Psoas muscle (tissue), 8 donors: ENCODE measurements around the gene WDR7. TPM values are rescaled to one million over a fixed set of nuclear protein-coding genes. Genes with fewer than 3 reads are reported as not detected.

ENCODE experiments used
- ATAC-seq, 4 donors: fragments of 200-7000 bp; cut with Tn5 transposase; one replicate each; pipeline ENCODE4 v1.9.1; 2020; ENCODE audit warnings: moderate library complexity in 3 of 4, mild to moderate bottlenecking in 2 of 4
- DNase-seq, 2 donors: peaks; one replicate each; pipeline ENCODE4 v3.0.0-alpha.2; 2020
- H3K27ac ChIP-seq: fragments of 200-600 bp; one replicate; pipeline ENCODE4 v1.8.0; 2022
- H3K27me3 ChIP-seq, 3 donors: fragments of 200-600 bp in 1 of 3; one replicate each; pipeline versions ENCODE4 v1.6.1 to v1.8.0; 2013 to 2022; ENCODE audit warnings: low read length in 2 of 3, mild to moderate bottlenecking in 2 of 3, moderate library complexity in 1 of 3; ENCODE audit not compliant: insufficient read depth in 3 of 3
- H3K36me3 ChIP-seq, 2 donors: fragments of 200-600 bp in 1 of 2; one replicate each; pipeline versions ENCODE4 v1.6.1 to v1.8.0; 2013 to 2022; ENCODE audit warnings: low read depth in 1 of 2, mild to moderate bottlenecking in 1 of 2, moderate library complexity in 1 of 2; ENCODE audit not compliant: insufficient read depth in 1 of 2
- H3K4me1 ChIP-seq: fragments of 200-600 bp; one replicate; pipeline ENCODE4 v1.8.0; 2022
- H3K4me3 ChIP-seq: fragments of 200-600 bp; one replicate; pipeline ENCODE4 v1.8.0; 2022; ENCODE audit warnings: mild to moderate bottlenecking
- H3K9me3 ChIP-seq: fragments of 200-600 bp; one replicate; pipeline ENCODE4 v1.8.0; 2022
- CTCF ChIP-seq: fragments of 200-600 bp; IDR thresholded peaks from one replicate; pipeline ENCODE4 v1.8.0; 2022; ENCODE audit warnings: antibody characterized with exemption
- WGBS, 3 donors: extraction: QIAGEN DNeasy Blood & Tissue Kit; methylation state at CpG; one replicate each; pipeline versions ENCODE4 v1.1.6 to v1.1.7; 2013; 5-methylcytosine and 5-hydroxymethylcytosine counted together
- intact Hi-C, 2 donors: fragments of 100-400 bp; cut with DNase I; formaldehyde crosslinking; loops; one replicate each; pipeline versions ENCODE4 v1.11.0 to v1.14.2; 2022
- polyA plus RNA-seq, 3 donors: library from polyadenylated mRNA; stranded (reverse); fragments of 200-250 nt; gene quantifications; one replicate each; pipeline ENCODE4 v1.2.3, GENCODE V29; 2013
- total RNA-seq, 4 donors: library from RNA; stranded (reverse); fragmentation: NEBNext Ultra II Directional in 2 of 4; extraction: Animal tissue kit (Norgen Biotek cat#: 25700) in 2 of 4; gene quantifications; one replicate each; pipeline versions ENCODE4 v1.2.1 to v1.2.4, GENCODE V29; 2021 to 2023
- donor health status: healthy with polysubstance abuse.
- donor health status: DM: no; HTN: no; CAD: no; lungs with moderate emphysema.
- donor health status: Bipolar disorder and iron deficiency.
- donor health status: healthy.
- donor health status: DM: yes; HTN: yes; CAD: no.
- donor health status: DM: no; HTN: no; CAD: no.
- donor health status: DM: no; HTN: no; CAD: no.
- donor health status: DM: yes; HTN: yes; CAD: no.

WDR7 gene
- total and polyA plus RNA-seq, 7 donors, result 2.6 to 24.4 (median 15.5) TPM

- no peaks in the 10 kb centered on the region for H3K4me1 ChIP-seq
- no peak for ATAC-seq
- no peak overlapping the region for H3K27ac ChIP-seq
- no peaks in the 10 kb centered on the region for H3K36me3 ChIP-seq
- TF ChIP-seq CTCF, result no peak
- DNase-seq, result no peak
- peaks cover 2 to 5% (median 3%) of the 10 kb centered on the region in 3 donors for H3K27me3 ChIP-seq
- intact Hi-C loops, result no loop called here
- no peak overlapping the region for H3K4me3 ChIP-seq
- 29 to 32% (median 31%) methylated on average over 17 of the region's 17 CpGs for WGBS, 3 donors
- no peaks in the 10 kb centered on the region for H3K9me3 ChIP-seq
Observed at GRCh38 chr18:57075716-57076400, 424.7 kb downstream of the WDR7 start.

- peaks cover 3 to 5% (median 4%) of the 10 kb centered on the region in 3 donors for H3K27me3 ChIP-seq
- intact Hi-C loops, result no loop called here
- no peak overlapping the region for H3K4me3 ChIP-seq
- no peaks in the 10 kb centered on the region for H3K4me1 ChIP-seq
- no peak overlapping the region for H3K27ac ChIP-seq
- H3K9me3 ChIP-seq, result no peaks in the 10 kb centered on the region
- WGBS, 3 donors, result 64 to 71% (median 69%) methylated on average over 13 of the region's 13 CpGs
- H3K36me3 ChIP-seq, result no peaks in the 10 kb centered on the region
- ATAC-seq (no peak), DNase-seq (no peak)
- no peak for TF ChIP-seq CTCF
Observed at GRCh38 chr18:57077005-57077765, 426.0 kb downstream of the WDR7 start.

- TF ChIP-seq CTCF, result no peak
- peaks cover 0 to 7% (median 3%) of the 10 kb centered on the region in 3 donors for H3K27me3 ChIP-seq
- H3K4me1 ChIP-seq, result no peaks in the 10 kb centered on the region
- no peak for ATAC-seq
- 69 to 75% (median 74%) methylated on average over 11 of the region's 11 CpGs for WGBS, 3 donors
- no peak for DNase-seq
- no peak overlapping the region for H3K27ac ChIP-seq
- no peaks in the 10 kb centered on the region for H3K9me3 ChIP-seq
- intact Hi-C loops, result no loop called here
- H3K36me3 ChIP-seq, result no peaks in the 10 kb centered on the region
- H3K4me3 ChIP-seq, result no peak overlapping the region
Observed at GRCh38 chr18:57077786-57078552, 426.8 kb downstream of the WDR7 start.

- TF ChIP-seq CTCF, result no peak
- WGBS, 3 donors, result 58 to 66% (median 63%) methylated on average over 9 of the region's 9 CpGs
- H3K27ac ChIP-seq, result no peak overlapping the region
- ATAC-seq (no peak), DNase-seq (no peak)
- H3K36me3 ChIP-seq, result no peaks in the 10 kb centered on the region
- intact Hi-C loops, result no loop called here
- H3K27me3 ChIP-seq, result peaks cover 0 to 7% (median 3%) of the 10 kb centered on the region in 3 donors
- H3K4me1 ChIP-seq, result no peaks in the 10 kb centered on the region
- no peaks in the 10 kb centered on the region for H3K9me3 ChIP-seq
- no peak overlapping the region for H3K4me3 ChIP-seq
Observed at GRCh38 chr18:57078614-57079013, 427.5 kb downstream of the WDR7 start.
